ENCODE data around the gene KRT81. TPM values are rescaled to one million over a fixed set of nuclear protein-coding genes. Genes with fewer than 3 reads are reported as not detected.
"Not testable (repeated sequence)": the region's sequence is repeated elsewhere in the genome, so short reads cannot be mapped to it uniquely, and the experiment has no call there.

The KRT81 gene
- total RNA-seq, 1 donor from 2014 or later: not detected

GRCh38 chr12:52254965-52255751 is 36.2 kb downstream of the KRT81 start:
- no peak for DNase-seq (ENCODE audit: low spot score in 2 of 2)
- Histone ChIP-seq H3K27me3 (no peaks in the 10 kb centered on the region), H3K9me3 (no peaks in the 10 kb centered on the region), H3K36me3 (no peaks in the 10 kb centered on the region), H3K4me1 (peaks cover 5 to 6% of the 10 kb centered on the region in 2 donors), H3K4me3 (no peak overlapping the region), H3K27ac (no peak overlapping the region)
- intact Hi-C loops (cut with DNase I): no loop called here
- TF ChIP-seq CTCF (IDR thresholded peaks at IDR 0.05): no peak

GRCh38 chr12:52254180-52254964 is 37.0 kb downstream of the KRT81 start:
- no peak for TF ChIP-seq CTCF (IDR thresholded peaks at IDR 0.05)
- Histone ChIP-seq H3K27me3 (no peaks in the 10 kb centered on the region), H3K27ac (no peak overlapping the region), H3K9me3 (no peaks in the 10 kb centered on the region), H3K4me1 (peaks cover 5 to 14% of the 10 kb centered on the region in 2 donors), H3K4me3 (no peak overlapping the region), H3K36me3 (no peaks in the 10 kb centered on the region)
- no peak for DNase-seq (ENCODE audit: low spot score in 2 of 2)
- intact Hi-C loops (cut with DNase I): no loop called here

GRCh38 chr12:52253391-52254179 is 37.7 kb downstream of the KRT81 start:
- DNase-seq (ENCODE audit: low spot score in 2 of 2): no peak
- H3K36me3 ChIP-seq: no peaks in the 10 kb centered on the region
- no peaks in the 10 kb centered on the region for H3K27me3 ChIP-seq
- no peaks in the 10 kb centered on the region for H3K9me3 ChIP-seq
- no peak overlapping the region for H3K27ac ChIP-seq
- peaks cover 7 to 20% of the 10 kb centered on the region in 2 donors for H3K4me1 ChIP-seq
- intact Hi-C loops (cut with DNase I): no loop called here
- TF ChIP-seq CTCF (IDR thresholded peaks at IDR 0.05): no peak
- no peak overlapping the region for H3K4me3 ChIP-seq

GRCh38 chr12:52252728-52253343 is 38.5 kb downstream of the KRT81 start:
- Histone ChIP-seq H3K9me3 (no peaks in the 10 kb centered on the region), H3K27me3 (no peaks in the 10 kb centered on the region), H3K36me3 (no peaks in the 10 kb centered on the region), H3K27ac (no peak overlapping the region), H3K4me3 (no peak overlapping the region), H3K4me1 (peaks cover 4 to 25% of the 10 kb centered on the region in 2 donors)
- intact Hi-C loops (cut with DNase I): no loop called here
- DNase-seq (ENCODE audit: low spot score in 2 of 2): no peak
- no peak for TF ChIP-seq CTCF (IDR thresholded peaks at IDR 0.05)

- intact Hi-C loops (cut with DNase I); H3K4me3 ChIP-seq; DNase-seq (ENCODE audit: low spot score in 2 of 2); H3K36me3 ChIP-seq; H3K9me3 ChIP-seq; H3K27me3 ChIP-seq; H3K27ac ChIP-seq: not testable (repeated sequence)
- H3K4me1 ChIP-seq: peaks cover 4 to 31% of the 10 kb centered on the region in 2 donors
Observed at GRCh38 chr12:52252175-52252615, 39.1 kb downstream of the KRT81 start.
